GM12878 (cell line): ENCODE results near the gene DUSP16. TPM values are rescaled to one million over a fixed set of nuclear protein-coding genes. Genes with fewer than 3 reads are reported as not detected.

Source experiments
- ASH2L ChIP-seq: fragments of 300-600, 200-600 bp; sonication (generic); IDR thresholded peaks from 2 replicates; pipeline ENCODE4 v1.6.1; 2017; ENCODE audit warnings: low read depth, mild to moderate bottlenecking, borderline replicate concordance
- BACH1 ChIP-seq: fragments of 450-650 bp; IDR thresholded peaks from 2 replicates; pipeline ENCODE4 v1.6.1; 2017; ENCODE audit warnings: mild to moderate bottlenecking, borderline replicate concordance
- CHD4 ChIP-seq: fragments of 200-600 bp; sonication (generic); IDR thresholded peaks from 2 replicates; pipeline ENCODE4 v1.6.1; 2016; ENCODE audit warnings: mild to moderate bottlenecking
- ESRRA ChIP-seq: IDR thresholded peaks from 2 replicates; pipeline ENCODE4 v1.6.1; 2012; ENCODE audit warnings: mild to moderate bottlenecking, low read length, improper control_type of control experiment
- HCFC1 ChIP-seq: fragments of 150-350 bp; IDR thresholded peaks from 2 replicates; pipeline ENCODE4 v1.6.1; 2014; ENCODE audit warnings: low read length
- HDAC2 ChIP-seq: fragments of 200-600 bp; sonication (generic); IDR thresholded peaks from 2 replicates; pipeline ENCODE4 v1.6.1; 2017
- HDGF ChIP-seq: fragments of 450-650 bp; IDR thresholded peaks from 2 replicates; pipeline ENCODE4 v1.6.1; 2016; ENCODE audit warnings: antibody characterized with exemption
- MAX ChIP-seq: IDR thresholded peaks from 2 replicates; pipeline ENCODE4 v1.6.1; 2012; ENCODE audit warnings: low read depth, low read length, improper control_type of control experiment
- MTA3 ChIP-seq: IDR thresholded peaks from 2 replicates; pipeline ENCODE4 v1.6.1; 2012; ENCODE audit warnings: low read length, inconsistent platforms, borderline replicate concordance
- MXI1 ChIP-seq: fragments of 150-350 bp; IDR thresholded peaks from 2 replicates; pipeline ENCODE4 v1.6.1; 2011; ENCODE audit warnings: low read depth, mild to moderate bottlenecking, inconsistent platforms, low read length, improper control_type of control experiment
- NBN ChIP-seq: fragments of 450-650 bp; IDR thresholded peaks from 2 replicates; pipeline ENCODE4 v1.6.1; 2016
- NR2C2 ChIP-seq: IDR thresholded peaks from 2 replicates; pipeline ENCODE4 v1.6.1; 2011; ENCODE audit warnings: borderline replicate concordance, low read depth; ENCODE audit not compliant: control insufficient read depth, insufficient read length
- PAX5 ChIP-seq: IDR thresholded peaks from 2 replicates; pipeline ENCODE4 v1.6.1; 2011; ENCODE audit warnings: low read depth, low read length, borderline replicate concordance
- RAD21 ChIP-seq: IDR thresholded peaks from 2 replicates; pipeline ENCODE4 v1.6.1; 2011; ENCODE audit warnings: mild to moderate bottlenecking, low read depth, low read length, moderate library complexity; ENCODE audit not compliant: insufficient read depth
- RFX5 ChIP-seq: IDR thresholded peaks from 2 replicates; pipeline ENCODE4 v1.6.1; 2011; ENCODE audit warnings: low read depth, low read length, improper control_type of control experiment
- SIN3A ChIP-seq: IDR thresholded peaks from 2 replicates; pipeline ENCODE4 v1.6.1; 2012; ENCODE audit warnings: low read depth, low read length, improper control_type of control experiment
- SMAD5 ChIP-seq: IDR thresholded peaks from 2 replicates; pipeline ENCODE4 v1.6.1; 2016; ENCODE audit warnings: antibody characterized with exemption, low read depth
- SP1 ChIP-seq: IDR thresholded peaks from one replicate; pipeline ENCODE4 v1.6.1; 2011; ENCODE audit warnings: low read depth, low read length
- TCF12 ChIP-seq: IDR thresholded peaks from 2 replicates; pipeline ENCODE4 v1.6.1; 2011; ENCODE audit warnings: low read depth, mild to moderate bottlenecking, low read length
- WRNIP1 ChIP-seq: IDR thresholded peaks from 2 replicates; pipeline ENCODE4 v1.6.1; 2011; ENCODE audit warnings: low read depth, low read length, improper control_type of control experiment, borderline replicate concordance
- YBX1 ChIP-seq: fragments of 450-650 bp; IDR thresholded peaks from 2 replicates; pipeline ENCODE4 v1.6.1; 2016; ENCODE audit warnings: antibody characterized with exemption
- YY1 ChIP-seq: IDR thresholded peaks from 2 replicates; pipeline ENCODE4 v1.6.1; 2011; ENCODE audit warnings: low read depth, mild to moderate bottlenecking, low read length
- polyA plus RNA-seq, 11 experiments: library from polyadenylated mRNA; depleted of rRNA in 4 of 11; unstranded in 6 of 11; stranded (reverse) in 5 of 11; fragments of >200 nt; fragmentation: Nextera tagmentation in 4 of 11; fragmentation: Illumina TruSeq in 1 of 11; extraction: Ambion mirVana in 4 of 11; extraction: Trizol in 1 of 11; gene quantifications; 1 replicate in 1 of 11; 2 replicates in 10 of 11; pipeline versions ENCODE4 v1.2.1 to v1.2.3, GENCODE V29; 2011 to 2016; ENCODE audit warnings: inconsistent platforms in 2 of 11, missing spikeins in 2 of 11, low read depth in 1 of 11
- total RNA-seq, 4 experiments: library from RNA; depleted of rRNA in 3 of 4; stranded (reverse); fragments of >200 nt in 3 of 4; fragmentation: Illumina TruSeq in 1 of 4; extraction: Trizol in 1 of 4; gene quantifications; 2 replicates each; pipeline versions ENCODE4 v1.2.1 to v1.2.3, GENCODE V29; 2013 to 2021
- TF ChIP-seq, protein P1 (sequence below): IDR thresholded peaks from 2 replicates; pipeline ENCODE4 v1.6.1; 2012; ENCODE audit warnings: low read length, inconsistent platforms
- TF ChIP-seq, protein P2 (sequence below): fragments of 450-650 bp; IDR thresholded peaks from 2 replicates; pipeline ENCODE4 v1.6.1; 2016; ENCODE audit warnings: mild to moderate bottlenecking
- TF ChIP-seq, protein P3 (sequence below): IDR thresholded peaks from 2 replicates; pipeline ENCODE4 v1.6.1; 2012; ENCODE audit warnings: improper control_type of control experiment, low read depth, low read length; ENCODE audit not compliant: insufficient replicate concordance

DUSP16 gene
- total and polyA plus RNA-seq, 10 of the 15 experiments (the other 5 are each of a cell fraction or from before 2014, with no cell fraction given): 3.9 to 75.3 (median 26.8) TPM

DNA sequence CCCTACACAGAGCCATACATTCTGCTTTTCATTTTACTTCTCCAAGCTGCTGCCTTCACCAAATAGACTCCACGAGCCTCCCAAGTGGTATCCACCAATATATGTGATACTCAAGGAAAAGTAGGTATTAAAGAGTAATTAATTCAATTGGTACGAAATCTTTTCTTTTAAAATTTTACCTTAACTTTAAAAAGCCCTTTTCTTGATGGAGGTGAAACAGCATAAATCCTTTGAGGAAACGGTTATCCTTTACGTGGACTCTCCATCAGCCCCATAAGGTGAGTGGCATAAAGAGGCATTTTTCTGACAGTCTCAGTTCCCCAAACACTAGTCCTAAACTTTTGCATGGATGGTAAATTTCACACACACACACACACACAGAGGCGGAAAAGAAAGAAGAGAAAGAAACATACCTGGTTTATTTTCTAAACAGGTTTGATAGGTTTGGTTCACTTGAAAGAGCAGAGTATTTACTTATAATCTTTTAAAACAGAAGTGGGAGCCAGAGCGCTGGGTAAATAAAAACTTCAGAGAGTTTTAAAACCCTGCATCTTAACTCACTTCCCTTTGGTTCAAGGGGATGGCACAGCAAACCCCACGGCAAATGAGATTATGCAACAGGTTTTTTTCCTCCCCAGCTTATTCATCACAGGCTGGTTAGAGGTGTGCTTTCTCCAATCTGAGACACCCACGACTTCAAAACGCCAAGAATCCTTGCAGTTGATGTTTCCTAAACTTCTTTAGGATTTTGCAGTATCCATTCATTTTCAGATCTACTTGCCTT, 1.9 kb downstream of the DUSP16 start (continued):
- no peak; the same call in 1 of the 2 replicates for TF ChIP-seq NBN
- TF ChIP-seq HDAC2: no peak
- no peak for TF ChIP-seq ASH2L
- TF ChIP-seq PAX5: no peak
- no peak for TF ChIP-seq NR2C2
- TF ChIP-seq YY1: no peak
- peak; percentile 55; the same call in 1 of the 2 replicates for TF ChIP-seq SMAD5
- no peak for TF ChIP-seq HDGF
- 0 out of 2 replicates have a peak, but pooled peaks have one; percentile 13 for TF ChIP-seq BACH1
- TF ChIP-seq, protein P1, sequence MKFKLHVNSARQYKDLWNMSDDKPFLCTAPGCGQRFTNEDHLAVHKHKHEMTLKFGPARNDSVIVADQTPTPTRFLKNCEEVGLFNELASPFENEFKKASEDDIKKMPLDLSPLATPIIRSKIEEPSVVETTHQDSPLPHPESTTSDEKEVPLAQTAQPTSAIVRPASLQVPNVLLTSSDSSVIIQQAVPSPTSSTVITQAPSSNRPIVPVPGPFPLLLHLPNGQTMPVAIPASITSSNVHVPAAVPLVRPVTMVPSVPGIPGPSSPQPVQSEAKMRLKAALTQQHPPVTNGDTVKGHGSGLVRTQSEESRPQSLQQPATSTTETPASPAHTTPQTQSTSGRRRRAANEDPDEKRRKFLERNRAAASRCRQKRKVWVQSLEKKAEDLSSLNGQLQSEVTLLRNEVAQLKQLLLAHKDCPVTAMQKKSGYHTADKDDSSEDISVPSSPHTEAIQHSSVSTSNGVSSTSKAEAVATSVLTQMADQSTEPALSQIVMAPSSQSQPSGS: peak; percentile 53; the same call in 1 of the 2 replicates
- no peak for TF ChIP-seq SP1
- no peak for TF ChIP-seq CHD4
- peak; percentile 44; the same call in 1 of the 2 replicates for TF ChIP-seq MXI1
- no peak for TF ChIP-seq TCF12
- TF ChIP-seq RFX5: no peak
- no peak for TF ChIP-seq HCFC1
- TF ChIP-seq, protein P2, sequence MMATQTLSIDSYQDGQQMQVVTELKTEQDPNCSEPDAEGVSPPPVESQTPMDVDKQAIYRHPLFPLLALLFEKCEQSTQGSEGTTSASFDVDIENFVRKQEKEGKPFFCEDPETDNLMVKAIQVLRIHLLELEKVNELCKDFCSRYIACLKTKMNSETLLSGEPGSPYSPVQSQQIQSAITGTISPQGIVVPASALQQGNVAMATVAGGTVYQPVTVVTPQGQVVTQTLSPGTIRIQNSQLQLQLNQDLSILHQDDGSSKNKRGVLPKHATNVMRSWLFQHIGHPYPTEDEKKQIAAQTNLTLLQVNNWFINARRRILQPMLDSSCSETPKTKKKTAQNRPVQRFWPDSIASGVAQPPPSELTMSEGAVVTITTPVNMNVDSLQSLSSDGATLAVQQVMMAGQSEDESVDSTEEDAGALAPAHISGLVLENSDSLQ: peak; percentile 57; the same call in 1 of the 2 replicates
- TF ChIP-seq YBX1: no peak
- TF ChIP-seq RAD21: peak; percentile 28; the same call in 1 of the 2 replicates
- peak; percentile 60; the same call in 1 of the 2 replicates for TF ChIP-seq SIN3A
- no peak for TF ChIP-seq WRNIP1
- TF ChIP-seq ESRRA: no peak
- no peak for TF ChIP-seq MAX
- TF ChIP-seq, protein P3, sequence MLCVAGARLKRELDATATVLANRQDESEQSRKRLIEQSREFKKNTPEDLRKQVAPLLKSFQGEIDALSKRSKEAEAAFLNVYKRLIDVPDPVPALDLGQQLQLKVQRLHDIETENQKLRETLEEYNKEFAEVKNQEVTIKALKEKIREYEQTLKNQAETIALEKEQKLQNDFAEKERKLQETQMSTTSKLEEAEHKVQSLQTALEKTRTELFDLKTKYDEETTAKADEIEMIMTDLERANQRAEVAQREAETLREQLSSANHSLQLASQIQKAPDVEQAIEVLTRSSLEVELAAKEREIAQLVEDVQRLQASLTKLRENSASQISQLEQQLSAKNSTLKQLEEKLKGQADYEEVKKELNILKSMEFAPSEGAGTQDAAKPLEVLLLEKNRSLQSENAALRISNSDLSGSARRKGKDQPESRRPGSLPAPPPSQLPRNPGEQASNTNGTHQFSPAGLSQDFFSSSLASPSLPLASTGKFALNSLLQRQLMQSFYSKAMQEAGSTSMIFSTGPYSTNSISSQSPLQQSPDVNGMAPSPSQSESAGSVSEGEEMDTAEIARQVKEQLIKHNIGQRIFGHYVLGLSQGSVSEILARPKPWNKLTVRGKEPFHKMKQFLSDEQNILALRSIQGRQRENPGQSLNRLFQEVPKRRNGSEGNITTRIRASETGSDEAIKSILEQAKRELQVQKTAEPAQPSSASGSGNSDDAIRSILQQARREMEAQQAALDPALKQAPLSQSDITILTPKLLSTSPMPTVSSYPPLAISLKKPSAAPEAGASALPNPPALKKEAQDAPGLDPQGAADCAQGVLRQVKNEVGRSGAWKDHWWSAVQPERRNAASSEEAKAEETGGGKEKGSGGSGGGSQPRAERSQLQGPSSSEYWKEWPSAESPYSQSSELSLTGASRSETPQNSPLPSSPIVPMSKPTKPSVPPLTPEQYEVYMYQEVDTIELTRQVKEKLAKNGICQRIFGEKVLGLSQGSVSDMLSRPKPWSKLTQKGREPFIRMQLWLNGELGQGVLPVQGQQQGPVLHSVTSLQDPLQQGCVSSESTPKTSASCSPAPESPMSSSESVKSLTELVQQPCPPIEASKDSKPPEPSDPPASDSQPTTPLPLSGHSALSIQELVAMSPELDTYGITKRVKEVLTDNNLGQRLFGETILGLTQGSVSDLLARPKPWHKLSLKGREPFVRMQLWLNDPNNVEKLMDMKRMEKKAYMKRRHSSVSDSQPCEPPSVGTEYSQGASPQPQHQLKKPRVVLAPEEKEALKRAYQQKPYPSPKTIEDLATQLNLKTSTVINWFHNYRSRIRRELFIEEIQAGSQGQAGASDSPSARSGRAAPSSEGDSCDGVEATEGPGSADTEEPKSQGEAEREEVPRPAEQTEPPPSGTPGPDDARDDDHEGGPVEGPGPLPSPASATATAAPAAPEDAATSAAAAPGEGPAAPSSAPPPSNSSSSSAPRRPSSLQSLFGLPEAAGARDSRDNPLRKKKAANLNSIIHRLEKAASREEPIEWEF: peak; percentile 9
- no peak; the same call in none of the 2 replicates for TF ChIP-seq MTA3
